GM12878 (cell line): ENCODE data around the gene CCNL2. TPM values are rescaled to one million over a fixed set of nuclear protein-coding genes. Genes with fewer than 3 reads are reported as not detected.
A peak's percentile ranks its signal among the peaks of the same experiment; 100 is the strongest.

Experiments
- ATAC-seq: fragments of 200-7000 bp; cut with Tn5 transposase; 3 replicates; pipeline ENCODE4 v1.9.1; 2020; ENCODE audit warnings: mild to moderate bottlenecking, moderate library complexity
- BruUV-seq: library from RNA; stranded (reverse); fragments of 400-500 nt; replicated peaks from 2 replicates; lab custom pipeline; 2021; lab: Mats Ljungman, UMichigan
- CTCF ChIA-PET: fragments of 300-600 bp; sonication (Branson Sonifier 250); formaldehyde crosslinking; extraction: SDS; loops from one replicate; lab custom pipeline; 2021; ENCODE audit warnings: inconsistent platforms; lab: Yijun Ruan, JAX
- POLR2A ChIA-PET: fragments of 350-600 bp; formaldehyde crosslinking; extraction: SDS; loops from one replicate; lab custom pipeline; 2021; ENCODE audit warnings: inconsistent platforms; lab: Charles Lee
- RAD21 ChIA-PET: fragments of 300-600 bp; sonication (Branson Sonifier 250); formaldehyde crosslinking; loops from one replicate; lab custom pipeline; 2023; ENCODE audit warnings: antibody characterized with exemption; ENCODE audit not compliant: unreplicated experiment; lab: Charles Lee
- SMC1A ChIA-PET: fragments of 300-600 bp; sonication (Branson Sonifier 250); formaldehyde crosslinking; loops from one replicate; lab custom pipeline; 2023; ENCODE audit not compliant: unreplicated experiment, uncharacterized antibody; lab: Charles Lee
- DNase-seq: peaks from one replicate; pipeline ENCODE4 v3.0.0-alpha.2; 2011; ENCODE audit warnings: low read depth, low spot score
- FAIRE-seq: peaks from 3 replicates; lab custom pipeline; 2011; peaks lifted over from hg19 to GRCh38; lab: Jason Lieb, UNC
- H2AFZ ChIP-seq: 2 replicates; pipeline ENCODE4 v1.6.0; 2011; ENCODE audit warnings: low read depth, low read length, control low read depth; ENCODE audit not compliant: control insufficient read depth
- H3K27ac ChIP-seq: 2 replicates; pipeline ENCODE4 v1.5.1; 2011; ENCODE audit warnings: control low read depth; ENCODE audit not compliant: control insufficient read depth, insufficient read depth
- H3K27me3 ChIP-seq, 2 experiments: replicated peaks in 1 of 2; 2 replicates each; pipeline versions ENCODE4 v1.6.0 to v1.6.1; 2011; ENCODE audit warnings: low read length in 1 of 2; ENCODE audit not compliant: control insufficient read depth in 2 of 2, insufficient read depth in 2 of 2
- H3K36me3 ChIP-seq, 2 experiments: 2 replicates each; pipeline ENCODE4 v1.5.1; 2011; ENCODE audit warnings: low read length in 1 of 2; ENCODE audit not compliant: control insufficient read depth in 2 of 2, insufficient read depth in 2 of 2
- H3K4me1 ChIP-seq: 2 replicates; pipeline ENCODE4 v1.6.1; 2011; ENCODE audit warnings: mild to moderate bottlenecking, low read length, moderate library complexity, mixed read lengths; ENCODE audit not compliant: control insufficient read depth, insufficient read depth
- H3K4me2 ChIP-seq: 2 replicates; pipeline ENCODE4 v1.6.0; 2011; ENCODE audit warnings: control low read depth; ENCODE audit not compliant: control insufficient read depth, insufficient read depth
- H3K4me3 ChIP-seq: fragments of 200-600 bp; sonication (generic); 2 replicates; pipeline ENCODE4 v1.5.1; 2016
- H3K79me2 ChIP-seq: 2 replicates; pipeline ENCODE4 v1.6.0; 2011; ENCODE audit warnings: low read length; ENCODE audit not compliant: control insufficient read depth, insufficient read depth
- H3K9ac ChIP-seq: 2 replicates; pipeline ENCODE4 v1.8.0; 2011; ENCODE audit warnings: low read length, control low read depth, mixed read lengths; ENCODE audit not compliant: control insufficient read depth, insufficient read depth
- H3K9me3 ChIP-seq: replicated peaks from 3 replicates; pipeline ENCODE4 v1.5.1; 2011; ENCODE audit warnings: mild to moderate bottlenecking, low read length; ENCODE audit not compliant: control insufficient read depth, insufficient read depth
- H4K20me1 ChIP-seq: 2 replicates; pipeline ENCODE4 v1.6.0; 2011; ENCODE audit not compliant: control insufficient read depth, insufficient read depth
- ATF7 ChIP-seq: fragments of 450-650 bp; IDR thresholded peaks from 2 replicates; pipeline ENCODE4 v1.6.1; 2016; ENCODE audit warnings: low read depth, mild to moderate bottlenecking
- BHLHE40 ChIP-seq, 2 experiments: fragments of 450-650 bp in 1 of 2; IDR thresholded peaks; 2 replicates each; pipeline ENCODE4 v1.6.1; 2011 to 2017; ENCODE audit warnings: low read depth in 2 of 2, borderline replicate concordance in 1 of 2, improper control_type of control experiment in 1 of 2, low read length in 1 of 2, mild to moderate bottlenecking in 1 of 2
- ETV6 ChIP-seq, 2 experiments: fragments of 450-650 bp in 1 of 2; IDR thresholded peaks in 1 of 2; conservative IDR thresholded peaks in 1 of 2; 2 replicates each; pipeline ENCODE4 v1.6.1; 2014; ENCODE audit warnings: antibody characterized with exemption in 1 of 2, borderline replicate concordance in 1 of 2, low read depth in 1 of 2, mild to moderate bottlenecking in 1 of 2, moderate library complexity in 1 of 2
- FOS ChIP-seq: IDR thresholded peaks from 3 replicates; pipeline ENCODE4 v1.6.1; 2011; ENCODE audit warnings: borderline replicate concordance; ENCODE audit not compliant: insufficient read length; ENCODE audit errors: extremely low read depth
- GATAD2B ChIP-seq: fragments of 450-650 bp; conservative IDR thresholded peaks from 2 replicates; pipeline ENCODE4 v1.6.1; 2017; ENCODE audit warnings: low read depth, mild to moderate bottlenecking, moderate library complexity
- KLF5 ChIP-seq: fragments of 450-650 bp; IDR thresholded peaks from 2 replicates; pipeline ENCODE4 v1.6.1; 2014; ENCODE audit warnings: mild to moderate bottlenecking; ENCODE audit not compliant: partially characterized antibody
- MAX ChIP-seq: IDR thresholded peaks from 2 replicates; pipeline ENCODE4 v1.6.1; 2012; ENCODE audit warnings: low read depth, low read length, improper control_type of control experiment
- MEF2B ChIP-seq: fragments of 450-650 bp; IDR thresholded peaks from 2 replicates; pipeline ENCODE4 v1.6.1; 2018; ENCODE audit warnings: mild to moderate bottlenecking, moderate library complexity; ENCODE audit not compliant: partially characterized antibody, poor library complexity, severe bottlenecking
- NFYA ChIP-seq: IDR thresholded peaks from 2 replicates; pipeline ENCODE4 v1.6.1; 2011; ENCODE audit warnings: low read depth, mild to moderate bottlenecking, low read length, improper control_type of control experiment, borderline replicate concordance
- PAX8 ChIP-seq: fragments of 450-650 bp; IDR thresholded peaks from 2 replicates; pipeline ENCODE4 v1.6.1; 2017; ENCODE audit warnings: mild to moderate bottlenecking, moderate library complexity
- PML ChIP-seq: IDR thresholded peaks from 2 replicates; pipeline ENCODE4 v1.6.1; 2012; ENCODE audit warnings: low read length, inconsistent platforms
- POLR2AphosphoS5 ChIP-seq: IDR thresholded peaks from 2 replicates; pipeline ENCODE4 v1.6.1; 2011; ENCODE audit warnings: mild to moderate bottlenecking, low read length, inconsistent platforms
- RCOR1 ChIP-seq: conservative IDR thresholded peaks from 2 replicates; pipeline ENCODE4 v1.6.1; 2012; ENCODE audit warnings: low read depth, low read length, improper control_type of control experiment
- SMARCA5 ChIP-seq: fragments of 450-650 bp; IDR thresholded peaks from 2 replicates; pipeline ENCODE4 v1.6.1; 2017; ENCODE audit warnings: mild to moderate bottlenecking
- SUZ12 ChIP-seq: fragments of 200-600 bp; sonication (generic); IDR thresholded peaks from one replicate; pipeline ENCODE4 v1.6.1; 2018; ENCODE audit warnings: antibody characterized with exemption, mild to moderate bottlenecking; ENCODE audit not compliant: unreplicated experiment
- ZBED1 ChIP-seq: IDR thresholded peaks from 2 replicates; pipeline ENCODE4 v1.6.1; 2016; ENCODE audit warnings: borderline replicate concordance
- ZNF207 ChIP-seq: fragments of 450-650 bp; IDR thresholded peaks from 2 replicates; pipeline ENCODE4 v1.6.1; 2014; ENCODE audit warnings: antibody characterized with exemption, mild to moderate bottlenecking, borderline replicate concordance
- ZNF217 ChIP-seq: fragments of 450-650 bp; IDR thresholded peaks from 2 replicates; pipeline ENCODE4 v1.6.1; 2017; ENCODE audit warnings: antibody characterized with exemption, mild to moderate bottlenecking
- WGBS: methylation state at CpG from one replicate; pipeline ENCODE4 v1.1.6; 2016; ENCODE audit warnings: low lambda C conversion rate; ENCODE audit not compliant: insufficient replicate concordance, insufficient coverage; ENCODE audit errors: missing lambda C conversion rate; 5-methylcytosine and 5-hydroxymethylcytosine counted together
- in situ Hi-C: fragments of 300-500 bp; cut with MboI; formaldehyde crosslinking; loops from 9 replicates; pipeline ENCODE4 v1.14.3; 2018; ENCODE audit warnings: mixed read lengths
- intact Hi-C: fragments of 100-400 bp; cut with micrococcal nuclease; formaldehyde crosslinking; loops from one replicate; pipeline ENCODE4 v1.14.2; 2022; ENCODE audit not compliant: unreplicated experiment
- polyA plus RNA-seq, 11 experiments: library from polyadenylated mRNA; depleted of rRNA in 4 of 11; unstranded in 6 of 11; stranded (reverse) in 5 of 11; fragments of >200 nt; fragmentation: Nextera tagmentation in 4 of 11; fragmentation: Illumina TruSeq in 1 of 11; extraction: Ambion mirVana in 4 of 11; extraction: Trizol in 1 of 11; gene quantifications; 1 replicate in 1 of 11; 2 replicates in 10 of 11; pipeline versions ENCODE4 v1.2.1 to v1.2.3, GENCODE V29; 2011 to 2016; ENCODE audit warnings: inconsistent platforms in 2 of 11, missing spikeins in 2 of 11, low read depth in 1 of 11
- total RNA-seq, 4 experiments: library from RNA; depleted of rRNA in 3 of 4; stranded (reverse); fragments of >200 nt in 3 of 4; fragmentation: Illumina TruSeq in 1 of 4; extraction: Trizol in 1 of 4; gene quantifications; 2 replicates each; pipeline versions ENCODE4 v1.2.1 to v1.2.3, GENCODE V29; 2013 to 2021
- TF ChIP-seq, protein P1 (sequence below): fragments of 450-650 bp; IDR thresholded peaks from 2 replicates; pipeline ENCODE4 v1.6.1; 2016; ENCODE audit warnings: mild to moderate bottlenecking

Gene CCNL2
- total and polyA plus RNA-seq, 10 of the 15 experiments (the other 5 are each of a cell fraction or from before 2014, with no cell fraction given) = 2.1 to 143 (median 101) TPM

GRCh38 chr1:1349256-1350012, 49.7 kb downstream of the CCNL2 start, which contains the start of gene DVL1 (continued):
- TF ChIP-seq MEF2B (peak; percentile 33), SUZ12 (no peak), SMARCA5 (peak; percentile 70), ZNF207 (peak; percentile 59; the same call in 1 of the 2 replicates), PML (no peak)
- TF ChIP-seq, all 136 proteins: peak for 27

DNA sequence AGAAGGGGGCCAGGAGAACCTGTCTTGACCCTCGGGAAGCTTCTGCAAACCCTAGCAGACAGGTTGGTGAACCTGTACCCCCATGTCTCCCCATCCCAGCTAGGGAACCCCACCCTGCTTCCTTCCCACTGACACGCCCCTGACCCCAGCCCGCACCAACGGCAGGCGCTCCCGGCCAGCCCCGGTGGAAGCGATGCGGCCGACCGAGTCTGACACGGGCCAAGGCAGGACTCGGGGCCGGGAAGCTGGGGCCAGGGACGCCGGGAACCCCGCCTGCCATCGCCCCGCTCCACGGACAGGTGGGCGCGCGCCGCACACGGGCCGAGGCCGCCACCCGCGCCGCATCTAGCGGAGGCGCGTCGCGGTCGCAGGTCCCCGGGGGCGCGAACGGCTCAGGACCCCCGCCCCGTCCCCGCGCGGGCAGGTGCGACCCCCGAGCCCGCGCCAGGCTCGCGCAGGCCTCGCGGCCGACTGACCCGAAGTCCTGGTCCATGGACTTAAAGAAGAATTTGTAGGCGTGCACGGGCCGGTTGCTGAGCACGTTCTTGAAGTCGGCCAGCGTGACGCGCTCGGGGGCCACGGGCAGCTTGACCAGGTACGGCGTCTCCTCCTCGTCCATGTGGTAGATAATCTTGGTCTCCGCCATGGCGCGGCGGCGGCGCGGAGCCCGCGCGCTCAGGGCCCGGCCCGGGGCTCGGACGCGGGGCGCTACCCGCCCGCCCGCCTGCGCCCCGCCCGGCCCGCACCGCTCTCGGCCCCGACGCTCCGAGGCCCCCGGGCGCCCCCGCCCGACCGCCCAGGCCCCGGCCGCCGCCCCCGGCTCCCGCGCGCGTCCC, 50.5 kb downstream of the CCNL2 start:
- Histone ChIP-seq H3K36me3 (no peaks in the 10 kb centered on the region), H3K79me2 (peaks cover 2% of the 10 kb centered on the region), H3K9ac (peak overlapping the region; percentile 38), H3K4me2 (peak overlapping the region; percentile 83), H3K27ac (no peak overlapping the region), H4K20me1 (no peaks in the 10 kb centered on the region), H3K4me3 (peak overlapping the region; percentile 83), H2AFZ (peak overlapping the region; percentile 13; the same call in 1 of the 2 replicates), H3K9me3 (no peaks in the 10 kb centered on the region), H3K27me3 (peaks cover 0 to 2% of the 10 kb centered on the region in 2 experiments; a peak in 1 of 4 replicates), H3K4me1 (peaks cover 6% of the 10 kb centered on the region; the same call in 1 of the 2 replicates)
- intact Hi-C loops (loop anchor here (2.0 kb wide), 1 partner anchor 50 kb away; the partner anchor contains the start of gene CCNL2), in situ Hi-C loops (no loop called here)
- ATAC-seq = no peak; the same call in 2 of the 3 replicates
- BruUV-seq = no TSS peak
- DNase-seq = no peak
- SMC1A ChIA-PET = interaction anchor here (0.9 kb wide), 1 partner anchor 23 kb away, joined by 3 read pairs; no protein-coding TSS in a partner anchor
- 1% methylated on average over 52 of the region's 109 CpGs for WGBS
- CTCF ChIA-PET = interaction anchor here (0.6 to 2.1 kb wide), 7 partner anchors 21 to 157 kb away, joined by 3 to 12 read pairs (median 4); no protein-coding TSS in a partner anchor
- POLR2A ChIA-PET = interaction anchor here (0.7 kb wide), 1 partner anchor 27 kb away, joined by 5 read pairs; the partner anchor contains the start of gene AURKAIP1
- no peak for FAIRE-seq
- RAD21 ChIA-PET = interaction anchor here (1.1 to 1.5 kb wide), 3 partner anchors 24 to 43 kb away, joined by 3 to 4 read pairs (median 3); partner anchors contain the start of gene AURKAIP1
- no peak for TF ChIP-seq MAX
- TF ChIP-seq ZBED1 = no peak
- TF ChIP-seq ETV6 (conservative IDR thresholded peaks at IDR 0.05 in 1 of 2, IDR thresholded peaks at IDR 0.05 in 1 of 2; ENCODE audit: borderline replicate concordance in 1 of 2, low read depth in 1 of 2) = no peak
- TF ChIP-seq ZNF217 = no peak
- TF ChIP-seq NFYA = no peak
- peak; percentile 56 for TF ChIP-seq GATAD2B
- no peak for TF ChIP-seq RCOR1
- TF ChIP-seq FOS = no peak
- TF ChIP-seq, protein P1, sequence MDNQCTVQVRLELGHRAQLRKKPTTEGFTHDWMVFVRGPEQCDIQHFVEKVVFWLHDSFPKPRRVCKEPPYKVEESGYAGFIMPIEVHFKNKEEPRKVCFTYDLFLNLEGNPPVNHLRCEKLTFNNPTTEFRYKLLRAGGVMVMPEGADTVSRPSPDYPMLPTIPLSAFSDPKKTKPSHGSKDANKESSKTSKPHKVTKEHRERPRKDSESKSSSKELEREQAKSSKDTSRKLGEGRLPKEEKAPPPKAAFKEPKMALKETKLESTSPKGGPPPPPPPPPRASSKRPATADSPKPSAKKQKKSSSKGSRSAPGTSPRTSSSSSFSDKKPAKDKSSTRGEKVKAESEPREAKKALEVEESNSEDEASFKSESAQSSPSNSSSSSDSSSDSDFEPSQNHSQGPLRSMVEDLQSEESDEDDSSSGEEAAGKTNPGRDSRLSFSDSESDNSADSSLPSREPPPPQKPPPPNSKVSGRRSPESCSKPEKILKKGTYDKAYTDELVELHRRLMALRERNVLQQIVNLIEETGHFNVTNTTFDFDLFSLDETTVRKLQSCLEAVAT = no peak
- TF ChIP-seq BHLHE40 (IDR thresholded peaks at IDR 0.05; ENCODE audit: borderline replicate concordance in 1 of 2, low read depth in 2 of 2, low read length in 1 of 2) = peak in 1 of 2 experiments; percentile 51; a peak in 1 of 4 replicates
- TF ChIP-seq KLF5 = no peak
- TF ChIP-seq POLR2AphosphoS5 = no peak
- no peak for TF ChIP-seq PAX8
- no peak for TF ChIP-seq ATF7
